SK-N-SH (cell line): ENCODE measurements around the gene NANOGP8. TPM values are rescaled to one million over a fixed set of nuclear protein-coding genes. Genes with fewer than 3 reads are reported as not detected.

Experiments
- CTCF ChIA-PET: fragments of 300-600, 350-600 bp; formaldehyde crosslinking; extraction: SDS; loops from one replicate; lab custom pipeline; 2021; lab: Yijun Ruan, JAX
- POLR2A ChIA-PET: fragments of 350-600 bp; sonication (Branson Sonifier 250); formaldehyde crosslinking; extraction: SDS; loops from one replicate; lab custom pipeline; 2020; ENCODE audit warnings: antibody characterized with exemption, inconsistent platforms; lab: Yijun Ruan, JAX
- DNase-seq: peaks from one replicate; pipeline ENCODE4 v3.0.0; 2012
- H2AFZ ChIP-seq: fragments of 200-600 bp; sonication (generic); 2 replicates; pipeline ENCODE4 v1.8.1; 2016; ENCODE audit warnings: antibody characterized with exemption, mild to moderate bottlenecking, low read depth
- H3F3A ChIP-seq: fragments of 200-600 bp; sonication (generic); replicated peaks from 2 replicates; pipeline ENCODE3; 2016; ENCODE audit warnings: antibody characterized with exemption, mild to moderate bottlenecking; ENCODE audit not compliant: insufficient read depth
- H3K27ac ChIP-seq, 2 experiments: fragments of 200-500 bp in 1 of 2; fragments of 200-600 bp in 1 of 2; sonication (Bioruptor generic) in 1 of 2; sonication (generic), shearing (Covaris generic) in 1 of 2; 2 replicates each; pipeline versions ENCODE4 v1.5.1 to v1.6.1; 2014 to 2016; ENCODE audit warnings: low read depth in 2 of 2, inconsistent platforms in 1 of 2, low read length in 1 of 2, mild to moderate bottlenecking in 1 of 2, mixed read lengths in 1 of 2
- H3K27me3 ChIP-seq: fragments of 200-600 bp; sonication (generic), shearing (Covaris generic); 2 replicates; pipeline ENCODE4 v1.6.1; 2016; ENCODE audit warnings: mixed run types; ENCODE audit not compliant: insufficient read depth
- H3K36me3 ChIP-seq, 2 experiments: fragments of 200-500 bp in 1 of 2; fragments of 200-600 bp in 1 of 2; sonication (Bioruptor generic) in 1 of 2; sonication (generic) in 1 of 2; replicated peaks in 1 of 2; 2 replicates each; pipeline versions ENCODE3 to v1.5.1; 2014 to 2016; ENCODE audit warnings: low read length in 1 of 2, mild to moderate bottlenecking in 1 of 2; ENCODE audit not compliant: insufficient read depth in 2 of 2, control insufficient read depth in 1 of 2
- H3K4me1 ChIP-seq, 2 experiments: fragments of 200-500 bp in 1 of 2; fragments of 200-600 bp in 1 of 2; sonication (Bioruptor generic) in 1 of 2; sonication (generic), shearing (Covaris generic) in 1 of 2; 2 replicates each; pipeline versions ENCODE4 v1.5.1 to v1.6.1; 2014 to 2016; ENCODE audit warnings: low read depth in 1 of 2, low read length in 1 of 2, mixed run types in 1 of 2; ENCODE audit not compliant: insufficient read depth in 2 of 2, control insufficient read depth in 1 of 2
- H3K4me2 ChIP-seq: fragments of 200-600 bp; sonication (generic), shearing (Covaris generic); 2 replicates; pipeline ENCODE4 v1.6.1; 2017; ENCODE audit warnings: mixed run types
- H3K4me3 ChIP-seq, 2 experiments: fragments of 200-500 bp in 1 of 2; fragments of 200-600 bp in 1 of 2; sonication (Bioruptor generic) in 1 of 2; sonication (generic), shearing (Covaris generic) in 1 of 2; 2 replicates each; pipeline versions ENCODE4 v1.5.1 to v1.8.1; 2014 to 2016; ENCODE audit warnings: low read depth in 2 of 2, inconsistent platforms in 1 of 2, low read length in 1 of 2, mild to moderate bottlenecking in 1 of 2, mixed read lengths in 1 of 2, moderate library complexity in 1 of 2
- H3K79me2 ChIP-seq: fragments of 200-600 bp; sonication (generic); 2 replicates; pipeline ENCODE4 v1.8.1; 2017; ENCODE audit warnings: mild to moderate bottlenecking; ENCODE audit not compliant: insufficient read depth
- H3K9ac ChIP-seq: fragments of 200-600 bp; sonication (generic); 2 replicates; pipeline ENCODE4 v1.6.1; 2017; ENCODE audit warnings: mixed run types
- H3K9me2 ChIP-seq: fragments of 200-600 bp; sonication (generic); 2 replicates; pipeline ENCODE4 v1.6.1; 2017; ENCODE audit warnings: mixed run types
- H3K9me3 ChIP-seq: fragments of 200-600 bp; sonication (generic); 2 replicates; pipeline ENCODE4 v1.6.1; 2017; ENCODE audit warnings: mixed run types, mild to moderate bottlenecking, moderate library complexity
- H4K20me1 ChIP-seq: fragments of 200-600 bp; sonication (generic); 2 replicates; pipeline ENCODE4 v1.6.1; 2017; ENCODE audit warnings: mild to moderate bottlenecking, mixed run types; ENCODE audit not compliant: insufficient read depth
- EP300 ChIP-seq, 2 experiments: IDR thresholded peaks; 2 replicates each; pipeline versions ENCODE4 v1.4.0 to v1.6.1; 2012; ENCODE audit warnings: borderline replicate concordance in 1 of 2, low read depth in 1 of 2, low read length in 1 of 2
- EZH2phosphoT487 ChIP-seq: fragments of 200-600 bp; sonication (generic); IDR thresholded peaks from 2 replicates; pipeline ENCODE4 v1.6.1; 2017; ENCODE audit warnings: low read depth, mixed run types, mild to moderate bottlenecking, antibody characterized with exemption, moderate library complexity, borderline replicate concordance
- FOSL2 ChIP-seq: IDR thresholded peaks from 2 replicates; pipeline ENCODE4 v1.4.0; 2012; ENCODE audit warnings: low read depth, mild to moderate bottlenecking, moderate library complexity, borderline replicate concordance
- FOXJ3 ChIP-seq: sonication (generic); formaldehyde crosslinking; IDR thresholded peaks from 2 replicates; pipeline ENCODE4 v1.5.1; 2020; ENCODE audit warnings: mild to moderate bottlenecking, missing genetic modification reagents
- FOXM1 ChIP-seq: IDR thresholded peaks from 2 replicates; pipeline ENCODE4 v1.4.0; 2012; ENCODE audit warnings: low read depth, mild to moderate bottlenecking
- GATA2 ChIP-seq: sonication (generic); formaldehyde crosslinking; IDR thresholded peaks from 2 replicates; pipeline ENCODE4 v1.5.0; 2020; ENCODE audit warnings: mild to moderate bottlenecking, missing genetic modification reagents
- IRF3 ChIP-seq: fragments of 150-350 bp; IDR thresholded peaks from 2 replicates; pipeline ENCODE4 v1.6.1; 2016; ENCODE audit warnings: mild to moderate bottlenecking, low read depth, low read length
- MEF2A ChIP-seq: IDR thresholded peaks from 2 replicates; pipeline ENCODE4 v1.4.0; 2012; ENCODE audit warnings: low read depth, borderline replicate concordance
- POLR2AphosphoS5 ChIP-seq: IDR thresholded peaks from 2 replicates; pipeline ENCODE4 v1.6.1; 2012; ENCODE audit warnings: low read depth, low read length
- RAD21 ChIP-seq: IDR thresholded peaks from 2 replicates; pipeline ENCODE4 v1.6.1; 2012; ENCODE audit warnings: mild to moderate bottlenecking, low read length
- RCOR1 ChIP-seq: fragments of 150-350 bp; IDR thresholded peaks from 2 replicates; pipeline ENCODE4 v1.6.1; 2017; ENCODE audit warnings: antibody characterized with exemption, low read length
- RXRA ChIP-seq: IDR thresholded peaks from 2 replicates; pipeline ENCODE4 v1.4.0; 2012; ENCODE audit warnings: low read depth, mild to moderate bottlenecking, borderline replicate concordance
- SIN3A ChIP-seq: IDR thresholded peaks from 2 replicates; pipeline ENCODE4 v1.6.1; 2012; ENCODE audit warnings: low read depth, mild to moderate bottlenecking, low read length, moderate library complexity, borderline replicate concordance
- SMC3 ChIP-seq: IDR thresholded peaks from 2 replicates; pipeline ENCODE4 v1.6.1; 2012; ENCODE audit warnings: low read depth, low read length, improper control_type of control experiment
- TCF12 ChIP-seq: IDR thresholded peaks from 2 replicates; pipeline ENCODE4 v1.4.0; 2012
- TEAD4 ChIP-seq: IDR thresholded peaks from 2 replicates; pipeline ENCODE4 v1.4.0; 2012; ENCODE audit warnings: mild to moderate bottlenecking, borderline replicate concordance; ENCODE audit not compliant: insufficient read depth
- USF2 ChIP-seq: fragments of 150-350 bp; IDR thresholded peaks from 2 replicates; pipeline ENCODE4 v1.6.1; 2017; ENCODE audit warnings: antibody characterized with exemption, low read length, low read depth, borderline replicate concordance
- YY1 ChIP-seq: IDR thresholded peaks from 2 replicates; pipeline ENCODE4 v1.4.0; 2012; ENCODE audit warnings: low read depth, mild to moderate bottlenecking
- WGBS: methylation state at CpG from one replicate; pipeline ENCODE4 v1.1.6; 2017; ENCODE audit warnings: low lambda C conversion rate; 5-methylcytosine and 5-hydroxymethylcytosine counted together
- polyA plus RNA-seq, 3 experiments: library from polyadenylated mRNA; depleted of rRNA; stranded (reverse); fragments of >200 nt; gene quantifications; 2 replicates each; pipeline ENCODE4 v1.2.3, GENCODE V29; 2012
- TF ChIP-seq, protein P1 (sequence below): IDR thresholded peaks from 2 replicates; pipeline ENCODE4 v1.4.0; 2012; ENCODE audit warnings: low read depth, borderline replicate concordance
- TF ChIP-seq, protein P2 (sequence below): IDR thresholded peaks from 2 replicates; pipeline ENCODE4 v1.6.1; 2012; ENCODE audit warnings: mild to moderate bottlenecking, low read depth, low read length, moderate library complexity
- TF ChIP-seq, protein P3 (sequence below): IDR thresholded peaks from 2 replicates; pipeline ENCODE4; 2012
- TF ChIP-seq, protein P4 (sequence below): IDR thresholded peaks from 2 replicates; pipeline ENCODE4 v1.4.0; 2012; ENCODE audit warnings: low read depth

NANOGP8 gene
- polyA plus RNA-seq, 1 of the 3 experiments (the other 2 are of a cell fraction): not detected

GRCh38 chr15:35098737-35099136 is 13.6 kb upstream of the NANOGP8 start (continued):
- no peak for TF ChIP-seq IRF3
- TF ChIP-seq TEAD4: no peak
- no peak for TF ChIP-seq MEF2A
- TF ChIP-seq EZH2phosphoT487: no peak
- TF ChIP-seq FOSL2: no peak
- no peak for TF ChIP-seq YY1
- no peak for TF ChIP-seq TCF12
- no peak for TF ChIP-seq RAD21

DNA sequence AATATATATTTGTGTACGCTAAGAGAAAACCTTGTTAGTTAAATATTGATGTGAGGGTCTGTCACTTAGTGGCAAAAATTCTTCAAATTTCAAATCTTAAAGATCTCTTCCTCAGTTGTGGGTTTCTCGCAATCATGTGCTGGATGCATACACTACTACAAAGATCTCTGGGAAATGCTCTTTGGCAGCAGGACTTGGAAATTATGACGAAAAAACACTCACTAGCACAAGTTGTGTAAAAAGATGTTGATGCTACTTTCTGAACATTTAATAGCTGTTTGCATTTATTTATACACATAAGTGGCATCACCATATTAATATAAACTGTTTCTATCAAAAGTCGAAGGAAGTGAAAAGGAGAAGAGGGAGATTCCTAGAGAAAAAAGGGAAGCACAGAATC is 10.8 kb upstream of the NANOGP8 start:
- Histone ChIP-seq H3K9ac (no peak overlapping the region), H3F3A (no peaks in the 10 kb centered on the region), H3K27ac (no peak overlapping the region), H3K4me1 (no peaks in the 10 kb centered on the region), H3K36me3 (no peaks in the 10 kb centered on the region), H4K20me1 (no peaks in the 10 kb centered on the region), H3K4me2 (no peak overlapping the region), H3K4me3 (no peak overlapping the region), H3K27me3 (no peaks in the 10 kb centered on the region), H3K9me3 (no peaks in the 10 kb centered on the region), H3K79me2 (no peaks in the 10 kb centered on the region), H2AFZ (no peak overlapping the region), H3K9me2 (no peaks in the 10 kb centered on the region)
- POLR2A ChIA-PET: no interaction called here
- CTCF ChIA-PET: no interaction called here
- WGBS: 70% methylated on average over 4 of the region's 4 CpGs
- TF ChIP-seq YY1 (no peak), GATA2 (CRISPR knock-in tag) (no peak), RAD21 (no peak), TCF12 (no peak), EZH2phosphoT487 (no peak), SIN3A (no peak), EP300 (IDR thresholded peaks at IDR 0.05; ENCODE audit: borderline replicate concordance in 1 of 2, low read depth in 1 of 2, low read length in 1 of 2) (no peak), USF2 (no peak), RXRA (no peak), RCOR1 (no peak), FOXM1 (no peak), SMC3 (no peak), FOXJ3 (no peak), POLR2AphosphoS5 (no peak)
- TF ChIP-seq, protein P1, sequence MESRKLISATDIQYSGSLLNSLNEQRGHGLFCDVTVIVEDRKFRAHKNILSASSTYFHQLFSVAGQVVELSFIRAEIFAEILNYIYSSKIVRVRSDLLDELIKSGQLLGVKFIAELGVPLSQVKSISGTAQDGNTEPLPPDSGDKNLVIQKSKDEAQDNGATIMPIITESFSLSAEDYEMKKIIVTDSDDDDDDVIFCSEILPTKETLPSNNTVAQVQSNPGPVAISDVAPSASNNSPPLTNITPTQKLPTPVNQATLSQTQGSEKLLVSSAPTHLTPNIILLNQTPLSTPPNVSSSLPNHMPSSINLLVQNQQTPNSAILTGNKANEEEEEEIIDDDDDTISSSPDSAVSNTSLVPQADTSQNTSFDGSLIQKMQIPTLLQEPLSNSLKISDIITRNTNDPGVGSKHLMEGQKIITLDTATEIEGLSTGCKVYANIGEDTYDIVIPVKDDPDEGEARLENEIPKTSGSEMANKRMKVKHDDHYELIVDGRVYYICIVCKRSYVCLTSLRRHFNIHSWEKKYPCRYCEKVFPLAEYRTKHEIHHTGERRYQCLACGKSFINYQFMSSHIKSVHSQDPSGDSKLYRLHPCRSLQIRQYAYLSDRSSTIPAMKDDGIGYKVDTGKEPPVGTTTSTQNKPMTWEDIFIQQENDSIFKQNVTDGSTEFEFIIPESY: no peak
- TF ChIP-seq, protein P2, sequence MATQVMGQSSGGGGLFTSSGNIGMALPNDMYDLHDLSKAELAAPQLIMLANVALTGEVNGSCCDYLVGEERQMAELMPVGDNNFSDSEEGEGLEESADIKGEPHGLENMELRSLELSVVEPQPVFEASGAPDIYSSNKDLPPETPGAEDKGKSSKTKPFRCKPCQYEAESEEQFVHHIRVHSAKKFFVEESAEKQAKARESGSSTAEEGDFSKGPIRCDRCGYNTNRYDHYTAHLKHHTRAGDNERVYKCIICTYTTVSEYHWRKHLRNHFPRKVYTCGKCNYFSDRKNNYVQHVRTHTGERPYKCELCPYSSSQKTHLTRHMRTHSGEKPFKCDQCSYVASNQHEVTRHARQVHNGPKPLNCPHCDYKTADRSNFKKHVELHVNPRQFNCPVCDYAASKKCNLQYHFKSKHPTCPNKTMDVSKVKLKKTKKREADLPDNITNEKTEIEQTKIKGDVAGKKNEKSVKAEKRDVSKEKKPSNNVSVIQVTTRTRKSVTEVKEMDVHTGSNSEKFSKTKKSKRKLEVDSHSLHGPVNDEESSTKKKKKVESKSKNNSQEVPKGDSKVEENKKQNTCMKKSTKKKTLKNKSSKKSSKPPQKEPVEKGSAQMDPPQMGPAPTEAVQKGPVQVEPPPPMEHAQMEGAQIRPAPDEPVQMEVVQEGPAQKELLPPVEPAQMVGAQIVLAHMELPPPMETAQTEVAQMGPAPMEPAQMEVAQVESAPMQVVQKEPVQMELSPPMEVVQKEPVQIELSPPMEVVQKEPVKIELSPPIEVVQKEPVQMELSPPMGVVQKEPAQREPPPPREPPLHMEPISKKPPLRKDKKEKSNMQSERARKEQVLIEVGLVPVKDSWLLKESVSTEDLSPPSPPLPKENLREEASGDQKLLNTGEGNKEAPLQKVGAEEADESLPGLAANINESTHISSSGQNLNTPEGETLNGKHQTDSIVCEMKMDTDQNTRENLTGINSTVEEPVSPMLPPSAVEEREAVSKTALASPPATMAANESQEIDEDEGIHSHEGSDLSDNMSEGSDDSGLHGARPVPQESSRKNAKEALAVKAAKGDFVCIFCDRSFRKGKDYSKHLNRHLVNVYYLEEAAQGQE: no peak
- TF ChIP-seq, protein P3, sequence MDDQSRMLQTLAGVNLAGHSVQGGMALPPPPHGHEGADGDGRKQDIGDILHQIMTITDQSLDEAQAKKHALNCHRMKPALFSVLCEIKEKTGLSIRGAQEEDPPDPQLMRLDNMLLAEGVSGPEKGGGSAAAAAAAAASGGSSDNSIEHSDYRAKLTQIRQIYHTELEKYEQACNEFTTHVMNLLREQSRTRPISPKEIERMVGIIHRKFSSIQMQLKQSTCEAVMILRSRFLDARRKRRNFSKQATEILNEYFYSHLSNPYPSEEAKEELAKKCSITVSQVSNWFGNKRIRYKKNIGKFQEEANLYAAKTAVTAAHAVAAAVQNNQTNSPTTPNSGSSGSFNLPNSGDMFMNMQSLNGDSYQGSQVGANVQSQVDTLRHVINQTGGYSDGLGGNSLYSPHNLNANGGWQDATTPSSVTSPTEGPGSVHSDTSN: no peak
- TF ChIP-seq, protein P4, sequence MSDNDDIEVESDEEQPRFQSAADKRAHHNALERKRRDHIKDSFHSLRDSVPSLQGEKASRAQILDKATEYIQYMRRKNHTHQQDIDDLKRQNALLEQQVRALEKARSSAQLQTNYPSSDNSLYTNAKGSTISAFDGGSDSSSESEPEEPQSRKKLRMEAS: no peak
- DNase-seq: no peak
